ENCODE results near the gene UBR3.
"Not testable (repeated sequence)": the region's sequence is repeated elsewhere in the genome, so short reads cannot be mapped to it uniquely, and the experiment has no call there.

UBR3 gene

GRCh38 chr2:169827272-169828140 is at the start of gene UBR3:
Gene UBR3 (plus strand): TSS chr2:169827454. CDS start chr2:169827508, 54 bp downstream.
- in situ Hi-C loops (cut with MboI; ENCODE audit: low sequenced_read_pairs), result no loop called here

DNA sequence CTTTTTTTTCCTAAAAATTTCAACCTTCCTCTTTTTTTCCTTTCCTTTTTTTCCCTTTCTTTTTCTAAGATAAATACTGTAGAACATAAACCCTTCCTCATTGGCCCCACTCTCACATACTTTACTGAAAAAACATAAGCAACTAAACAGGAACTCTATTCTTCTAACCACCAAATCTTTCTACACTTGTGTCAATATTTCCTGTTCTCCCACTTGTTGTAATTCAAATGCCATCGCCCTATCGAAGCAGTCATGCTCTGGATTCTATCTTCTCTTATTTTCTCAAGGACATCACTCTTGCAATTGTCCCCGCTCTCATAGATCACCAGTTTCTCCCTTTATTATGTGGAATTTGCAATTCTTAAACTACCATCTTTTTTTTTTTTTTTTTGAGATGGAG is 48.8 kb upstream of the UBR3 start:
- in situ Hi-C loops (cut with MboI; ENCODE audit: low sequenced_read_pairs), result no loop called here

- in situ Hi-C loops (cut with MboI; ENCODE audit: low sequenced_read_pairs), result no loop called here
These were observed 45.8 kb upstream of the UBR3 start for GRCh38 chr2:169781249-169782013.

DNA sequence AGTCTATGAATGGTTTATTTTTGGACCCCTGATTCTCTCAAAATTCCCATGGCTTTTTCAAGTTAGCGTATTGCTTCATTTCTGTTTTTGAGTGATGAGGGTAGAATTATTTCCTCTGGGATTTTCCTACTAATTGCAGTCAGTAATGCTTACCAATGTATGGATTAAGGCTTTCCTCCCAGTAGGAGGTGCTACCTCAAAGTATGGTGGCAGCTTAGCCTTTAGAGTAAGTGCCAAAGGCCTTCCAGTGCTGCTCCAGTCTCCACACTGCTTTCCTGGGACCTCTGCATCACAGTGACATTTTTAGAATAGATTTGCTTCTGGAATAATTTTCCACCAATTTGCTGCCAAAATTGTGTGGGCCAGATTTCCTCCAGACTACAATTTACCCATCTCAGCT is 44.7 kb upstream of the UBR3 start:
- in situ Hi-C loops (cut with MboI; ENCODE audit: low sequenced_read_pairs), result no loop called here

DNA sequence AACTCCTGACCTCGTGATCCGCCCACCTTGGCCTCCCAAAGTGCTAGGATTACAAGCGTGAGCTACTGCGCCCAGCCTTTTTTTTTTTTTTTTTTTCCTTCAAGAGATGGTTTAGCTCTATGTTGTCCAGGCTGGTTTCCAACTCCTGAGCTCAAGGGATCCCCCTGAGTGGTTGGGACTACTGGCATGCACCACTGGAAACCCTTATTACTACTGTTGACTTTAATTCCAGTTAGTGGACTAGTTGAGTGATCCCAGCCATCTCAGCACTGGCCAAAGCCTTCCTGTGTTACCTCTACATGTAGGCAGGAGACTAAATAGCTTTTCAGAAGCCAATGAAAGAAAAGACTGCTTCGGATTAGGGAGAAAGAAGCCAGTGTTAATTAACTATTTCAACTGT is 36.7 kb upstream of the UBR3 start:
- in situ Hi-C loops (cut with MboI; ENCODE audit: low sequenced_read_pairs), result no loop called here

GRCh38 chr2:169795181-169795580 is 32.1 kb upstream of the UBR3 start:
- in situ Hi-C loops (cut with MboI; ENCODE audit: low sequenced_read_pairs), result no loop called here

GRCh38 chr2:169796441-169796840 is 30.8 kb upstream of the UBR3 start:
- in situ Hi-C loops (cut with MboI; ENCODE audit: low sequenced_read_pairs), result no loop called here

- in situ Hi-C loops (cut with MboI; ENCODE audit: low sequenced_read_pairs), result no loop called here
These were observed 29.7 kb upstream of the UBR3 start for GRCh38 chr2:169797601-169798000.

DNA sequence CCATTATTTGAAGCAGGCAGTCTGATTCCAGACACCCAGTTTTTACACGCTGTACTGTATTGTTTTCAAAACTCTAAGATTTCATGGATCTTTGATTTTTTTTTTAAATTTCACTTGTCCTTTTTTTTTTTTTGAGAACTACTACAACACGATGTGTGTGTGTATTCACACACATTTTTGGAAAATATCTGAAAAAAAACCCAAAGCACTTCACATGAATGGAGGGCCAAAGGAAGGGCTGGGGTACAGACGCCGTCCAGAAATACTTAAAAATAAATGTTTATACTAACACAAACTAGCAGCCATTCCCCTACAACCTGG is 28.9 kb upstream of the UBR3 start:
- in situ Hi-C loops (cut with MboI; ENCODE audit: low sequenced_read_pairs), result no loop called here

DNA sequence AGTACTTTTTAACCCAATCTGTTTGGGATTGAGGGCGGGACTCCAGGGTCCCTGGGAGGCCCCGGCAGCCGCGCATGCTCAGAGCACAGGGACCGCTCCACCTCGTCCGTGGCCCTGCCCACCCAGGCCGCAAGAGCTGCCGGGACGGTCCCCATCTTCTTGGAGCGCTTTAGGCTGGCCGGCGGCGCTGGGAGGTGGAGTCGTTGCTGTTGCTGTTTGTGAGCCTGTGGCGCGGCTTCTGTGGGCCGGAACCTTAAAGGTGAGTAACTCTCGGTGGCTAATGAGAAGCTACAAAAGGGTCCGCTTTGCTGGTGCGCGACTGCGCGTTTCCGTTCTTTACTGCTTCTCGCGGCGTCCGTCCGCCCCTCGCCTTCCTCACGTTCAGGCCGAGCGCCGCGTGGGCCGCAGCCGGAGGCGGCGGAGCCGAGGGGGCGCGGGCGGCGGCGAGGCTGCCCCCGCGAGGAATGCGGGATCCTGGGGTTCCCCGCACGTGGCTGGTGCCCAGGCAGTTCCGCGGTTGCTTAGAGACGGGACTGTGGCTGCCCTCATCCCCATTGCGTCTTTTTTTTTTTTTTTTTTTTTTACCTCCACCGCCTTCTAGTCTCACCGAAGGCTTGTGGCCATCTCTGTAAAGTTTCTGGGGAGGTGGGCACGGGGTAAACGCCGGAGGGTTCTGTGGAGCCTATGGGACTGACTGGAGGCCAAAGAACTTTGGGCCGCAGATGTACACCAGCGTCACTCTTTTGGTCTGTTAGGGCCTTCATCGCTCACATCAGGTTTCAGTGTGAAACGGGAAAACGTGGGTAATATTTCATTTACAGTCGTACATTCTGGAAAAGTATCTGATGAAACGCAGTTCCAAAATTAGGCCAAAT is 28.3 kb upstream of the UBR3 start, which contains the start of gene SSB:
Gene SSB, plus strand, starts transcription at position 154 of the 875 bp plus-strand sequence. CDS start 2,090 bp downstream, outside the sequence.
- in situ Hi-C loops (cut with MboI; ENCODE audit: low sequenced_read_pairs), result no loop called here

- in situ Hi-C loops (cut with MboI; ENCODE audit: low sequenced_read_pairs), result no loop called here
These were observed 23.8 kb upstream of the UBR3 start for GRCh38 chr2:169803480-169803879.

DNA sequence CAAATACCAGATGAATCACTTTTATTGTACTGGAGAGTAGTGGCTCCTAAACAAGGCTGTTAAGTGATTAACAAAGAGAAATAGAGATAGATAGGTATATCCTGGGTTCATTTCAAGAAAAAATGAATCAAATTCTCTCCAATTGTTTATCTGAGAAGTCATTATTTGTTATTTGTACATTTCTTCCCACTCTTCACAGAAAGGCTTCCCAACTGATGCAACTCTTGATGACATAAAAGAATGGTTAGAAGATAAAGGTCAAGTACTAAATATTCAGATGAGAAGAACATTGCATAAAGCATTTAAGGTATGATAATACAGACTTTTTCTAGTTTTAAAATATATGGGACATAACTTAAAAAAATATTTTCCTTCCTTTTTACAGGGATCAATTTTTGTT is 20.7 kb upstream of the UBR3 start:
- in situ Hi-C loops (cut with MboI; ENCODE audit: low sequenced_read_pairs), result no loop called here

DNA sequence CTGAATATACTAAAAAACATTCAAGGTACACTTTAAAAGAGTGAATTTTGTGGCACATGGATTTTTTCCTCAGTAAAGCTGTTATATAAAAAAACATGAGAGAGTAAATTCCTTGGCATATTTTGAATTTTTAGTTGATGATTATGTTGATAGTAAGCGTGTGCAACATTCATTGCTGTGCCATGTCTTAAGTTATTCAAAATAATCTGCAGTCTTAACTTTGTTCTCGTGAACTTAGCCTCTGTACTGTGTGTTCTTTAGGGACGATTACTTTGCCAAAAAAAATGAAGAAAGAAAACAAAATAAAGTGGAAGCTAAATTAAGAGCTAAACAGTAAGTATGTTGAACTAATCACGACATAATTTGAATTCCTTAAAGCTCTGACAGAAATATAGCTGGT is 19.0 kb upstream of the UBR3 start:
- in situ Hi-C loops (cut with MboI; ENCODE audit: low sequenced_read_pairs), result no loop called here

DNA sequence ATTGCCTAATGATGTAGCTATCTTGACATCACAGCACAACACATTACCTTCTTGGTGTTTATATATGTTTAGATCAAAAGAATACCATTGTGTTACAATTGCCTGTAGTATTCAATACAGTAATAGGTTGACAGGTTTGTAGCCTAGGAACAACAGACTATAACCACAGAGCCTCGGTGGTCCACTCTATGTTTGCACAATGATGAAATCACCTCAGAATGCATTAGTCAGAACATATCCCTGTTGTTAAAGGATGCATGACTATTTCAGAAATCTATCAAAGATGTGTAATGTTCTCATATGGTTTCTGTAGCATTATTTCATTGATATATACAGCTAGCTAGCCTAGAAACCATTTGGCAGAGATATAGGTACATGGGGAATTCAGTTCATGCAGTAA is 11.4 kb upstream of the UBR3 start:
- in situ Hi-C loops (cut with MboI; ENCODE audit: low sequenced_read_pairs), result no loop called here

DNA sequence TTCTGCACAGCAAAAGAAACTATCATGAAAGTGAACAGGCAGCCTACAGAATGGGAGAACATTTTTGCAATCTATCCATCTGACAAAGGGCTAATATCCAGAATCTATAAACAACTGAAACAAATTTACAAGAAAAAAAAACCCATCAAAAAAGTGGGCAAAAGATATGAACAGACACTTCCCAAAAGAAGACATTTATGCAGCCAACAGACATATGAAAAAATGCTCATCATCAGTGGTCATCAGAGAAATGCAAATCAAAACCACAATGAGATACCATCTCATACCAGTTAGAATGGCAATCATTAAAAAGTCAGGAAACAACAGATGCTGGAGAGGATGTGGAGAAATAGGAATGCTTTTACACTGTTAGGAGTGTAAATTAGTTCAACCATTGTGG is 10.3 kb upstream of the UBR3 start:
- in situ Hi-C loops (cut with MboI; ENCODE audit: low sequenced_read_pairs), result not testable (repeated sequence)

DNA sequence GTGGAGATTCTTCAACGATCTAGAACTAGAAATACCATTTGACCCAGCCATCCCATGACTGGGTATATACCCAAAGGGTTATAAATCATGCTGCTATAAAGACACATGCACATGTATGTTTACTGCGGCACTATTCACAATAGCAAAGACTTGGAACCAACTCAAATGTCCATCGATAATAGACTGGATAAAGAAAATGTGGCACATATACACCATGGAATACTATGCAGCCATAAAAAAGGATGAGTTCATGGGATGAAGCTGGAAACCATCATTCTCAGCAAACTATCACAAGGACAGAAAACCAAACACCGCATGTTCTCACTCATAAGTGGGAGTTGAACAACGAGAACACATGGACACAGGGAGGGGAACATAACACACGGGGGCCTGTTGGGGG is 9.9 kb upstream of the UBR3 start:
- in situ Hi-C loops (cut with MboI; ENCODE audit: low sequenced_read_pairs), result not testable (repeated sequence)

DNA sequence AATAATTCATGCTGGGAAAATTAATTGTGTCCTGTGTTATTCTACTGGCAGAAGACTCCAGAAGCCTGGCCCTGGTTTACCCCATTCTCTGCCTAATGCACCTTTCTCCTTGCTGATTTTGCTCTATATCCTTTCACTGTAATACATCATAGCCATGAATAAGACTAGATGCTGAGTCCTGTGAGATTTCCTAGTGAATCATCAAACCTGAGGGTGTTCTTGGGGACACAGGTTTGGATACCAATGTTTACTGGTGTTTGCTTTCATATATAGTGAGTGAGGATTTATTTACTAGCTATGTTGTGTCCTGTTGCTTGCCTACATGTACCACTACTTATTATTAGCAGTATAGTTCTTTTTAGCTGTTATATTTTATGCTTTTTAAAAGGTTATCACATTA is 9.0 kb upstream of the UBR3 start:
- in situ Hi-C loops (cut with MboI; ENCODE audit: low sequenced_read_pairs), result no loop called here

- in situ Hi-C loops (cut with MboI; ENCODE audit: low sequenced_read_pairs), result no loop called here
These were observed 8.1 kb upstream of the UBR3 start for GRCh38 chr2:169819106-169819505.

- in situ Hi-C loops (cut with MboI; ENCODE audit: low sequenced_read_pairs), result not testable (repeated sequence)
These were observed 7.2 kb upstream of the UBR3 start for GRCh38 chr2:169820101-169820500.

GRCh38 chr2:169822036-169822435 is 5.2 kb upstream of the UBR3 start:
- in situ Hi-C loops (cut with MboI; ENCODE audit: low sequenced_read_pairs), result no loop called here

DNA sequence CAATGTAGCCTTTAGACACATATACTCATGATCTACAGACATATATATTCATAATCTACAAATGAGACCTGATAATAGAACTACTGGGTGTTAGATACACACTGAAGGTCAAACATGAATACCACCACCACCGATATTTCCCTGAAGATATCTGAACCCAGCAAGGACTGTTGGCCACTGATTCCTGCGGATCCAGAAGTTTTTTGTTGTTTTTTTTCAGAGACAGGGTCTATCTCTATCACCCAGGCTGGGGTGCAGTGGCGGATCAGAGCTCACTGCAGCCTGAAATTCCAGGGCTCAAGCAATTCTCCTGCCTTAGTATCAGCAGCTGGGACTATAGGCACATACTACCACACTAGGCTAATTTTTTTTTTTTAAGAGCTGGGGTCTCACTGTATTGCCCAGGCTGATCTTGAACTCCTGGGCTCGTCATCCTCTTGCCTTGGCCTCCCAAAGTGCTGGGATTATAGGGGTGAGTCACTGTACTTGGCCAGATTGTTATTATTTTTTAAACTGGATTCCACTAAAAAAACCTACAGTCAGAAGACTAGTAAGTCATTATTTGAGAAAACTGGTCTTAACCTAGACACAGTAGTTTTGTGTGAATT is 4.4 kb upstream of the UBR3 start:
- in situ Hi-C loops (cut with MboI; ENCODE audit: low sequenced_read_pairs), result no loop called here
